ENCODE measurements around the gene CD93. TPM values are rescaled to one million over a fixed set of nuclear protein-coding genes. Genes with fewer than 3 reads are reported as not detected.

CD93 gene
- total and polyA plus RNA-seq, 2 donors, result 52.6 to 72.8 TPM

GRCh38 chr20:23047001-23047737 is 39.0 kb downstream of the CD93 start:
- H3K27ac ChIP-seq (ENCODE audit: low read depth), result no peak overlapping the region
- WGBS, result 55% methylated on average over 13 of the region's 13 CpGs
- no peak for DNase-seq (ENCODE audit: extremely low spot score)
- H3K36me3 ChIP-seq (ENCODE audit: insufficient read depth), result no peaks in the 10 kb centered on the region
- H3K4me3 ChIP-seq (ENCODE audit: low read depth, low read length), result peak overlapping the region; percentile 38
- H3K4me1 ChIP-seq (ENCODE audit: insufficient read depth), result no peaks in the 10 kb centered on the region

- no peak overlapping the region for H3K4me3 ChIP-seq (ENCODE audit: low read depth, low read length)
- DNase-seq (ENCODE audit: extremely low spot score), result no peak
- no peaks in the 10 kb centered on the region for H3K36me3 ChIP-seq (ENCODE audit: insufficient read depth)
- H3K27ac ChIP-seq (ENCODE audit: low read depth), result no peak overlapping the region
- H3K4me1 ChIP-seq (ENCODE audit: insufficient read depth), result no peaks in the 10 kb centered on the region
These were observed 39.7 kb downstream of the CD93 start for GRCh38 chr20:23046431-23046830.

GRCh38 chr20:23043376-23043775 is 42.7 kb downstream of the CD93 start:
- Histone ChIP-seq H3K4me1 (ENCODE audit: insufficient read depth) (no peaks in the 10 kb centered on the region), H3K4me3 (ENCODE audit: low read depth, low read length) (no peak overlapping the region), H3K27ac (ENCODE audit: low read depth) (no peak overlapping the region), H3K36me3 (ENCODE audit: insufficient read depth) (no peaks in the 10 kb centered on the region)
- 82% methylated on average over 6 of the region's 6 CpGs for WGBS
- no peak for DNase-seq (ENCODE audit: extremely low spot score)

- Histone ChIP-seq H3K36me3 (ENCODE audit: insufficient read depth) (no peaks in the 10 kb centered on the region), H3K4me1 (ENCODE audit: insufficient read depth) (no peaks in the 10 kb centered on the region), H3K27ac (ENCODE audit: low read depth) (no peak overlapping the region), H3K4me3 (ENCODE audit: low read depth, low read length) (no peak overlapping the region)
- 49% methylated on average over 3 of the region's 3 CpGs for WGBS
- no peak for DNase-seq (ENCODE audit: extremely low spot score)
These were observed 43.9 kb downstream of the CD93 start for GRCh38 chr20:23042270-23042669.

GRCh38 chr20:23039885-23040508 is 46.1 kb downstream of the CD93 start:
- DNase-seq (ENCODE audit: extremely low spot score), result no peak
- H3K4me3 ChIP-seq (ENCODE audit: low read depth, low read length), result no peak overlapping the region
- 73% methylated on average over 3 of the region's 3 CpGs for WGBS
- no peaks in the 10 kb centered on the region for H3K4me1 ChIP-seq (ENCODE audit: insufficient read depth)
- H3K27ac ChIP-seq (ENCODE audit: low read depth), result no peak overlapping the region
- H3K36me3 ChIP-seq (ENCODE audit: insufficient read depth), result no peaks in the 10 kb centered on the region

GRCh38 chr20:23039136-23039875 is 46.8 kb downstream of the CD93 start:
- Histone ChIP-seq H3K4me3 (ENCODE audit: low read depth, low read length) (no peak overlapping the region), H3K36me3 (ENCODE audit: insufficient read depth) (no peaks in the 10 kb centered on the region), H3K4me1 (ENCODE audit: insufficient read depth) (no peaks in the 10 kb centered on the region), H3K27ac (ENCODE audit: low read depth) (no peak overlapping the region)
- no peak for DNase-seq (ENCODE audit: extremely low spot score)
- WGBS, result 74% methylated on average over 5 of the region's 5 CpGs

- H3K4me1 ChIP-seq (ENCODE audit: insufficient read depth), result no peaks in the 10 kb centered on the region
- H3K4me3 ChIP-seq (ENCODE audit: low read depth, low read length), result no peak overlapping the region
- 21% methylated on average over 3 of the region's 3 CpGs for WGBS
- no peak for DNase-seq (ENCODE audit: extremely low spot score)
- H3K27ac ChIP-seq (ENCODE audit: low read depth), result no peak overlapping the region
- H3K36me3 ChIP-seq (ENCODE audit: insufficient read depth), result no peaks in the 10 kb centered on the region
These were observed 49.1 kb downstream of the CD93 start for GRCh38 chr20:23037017-23037481.

GRCh38 chr20:23036371-23036770 is 49.8 kb downstream of the CD93 start:
- Histone ChIP-seq H3K27ac (ENCODE audit: low read depth) (no peak overlapping the region), H3K4me3 (ENCODE audit: low read depth, low read length) (no peak overlapping the region), H3K4me1 (ENCODE audit: insufficient read depth) (no peaks in the 10 kb centered on the region), H3K36me3 (ENCODE audit: insufficient read depth) (no peaks in the 10 kb centered on the region)
- 96% methylated on average over 11 of the region's 11 CpGs for WGBS
- no peak for DNase-seq (ENCODE audit: extremely low spot score)

- 92% methylated on average over 41 of the region's 41 CpGs for WGBS
- no peaks in the 10 kb centered on the region for H3K4me1 ChIP-seq (ENCODE audit: insufficient read depth)
- DNase-seq (ENCODE audit: extremely low spot score), result no peak
- H3K36me3 ChIP-seq (ENCODE audit: insufficient read depth), result no peaks in the 10 kb centered on the region
- H3K4me3 ChIP-seq (ENCODE audit: low read depth, low read length), result no peak overlapping the region
- H3K27ac ChIP-seq (ENCODE audit: low read depth), result no peak overlapping the region
These were observed 50.4 kb downstream of the CD93 start for GRCh38 chr20:23035731-23036130.

- DNase-seq (ENCODE audit: extremely low spot score), result no peak
- H3K36me3 ChIP-seq (ENCODE audit: insufficient read depth), result no peaks in the 10 kb centered on the region
- H3K4me3 ChIP-seq (ENCODE audit: low read depth, low read length), result peak within 1 kb of the TSS; percentile 4
- no peaks in the 10 kb centered on the region for H3K4me1 ChIP-seq (ENCODE audit: insufficient read depth)
- whole genome bisulfite sequencing, result 17% methylated on average over 83 of the region's 83 CpGs
- no peak within 1 kb of the TSS for H3K27ac ChIP-seq (ENCODE audit: low read depth)
These were observed 51.1 kb downstream of the CD93 start, which contains the start of gene SSTR4 for GRCh38 chr20:23034721-23035671. SSTR4 (plus strand) TSS chr20:23035312; CDS start chr20:23035484, 172 bp downstream.

- Histone ChIP-seq H3K27ac (ENCODE audit: low read depth) (no peak overlapping the region), H3K36me3 (ENCODE audit: insufficient read depth) (no peaks in the 10 kb centered on the region), H3K4me3 (ENCODE audit: low read depth, low read length) (no peak overlapping the region), H3K4me1 (ENCODE audit: insufficient read depth) (no peaks in the 10 kb centered on the region)
- DNase-seq (ENCODE audit: extremely low spot score), result no peak
- WGBS, result 93% methylated on average over 4 of the region's 4 CpGs
These were observed 52.2 kb downstream of the CD93 start for GRCh38 chr20:23033918-23034317.

GRCh38 chr20:23032750-23033078 is 53.4 kb downstream of the CD93 start:
- Histone ChIP-seq H3K27ac (ENCODE audit: low read depth) (no peak overlapping the region), H3K4me1 (ENCODE audit: insufficient read depth) (no peaks in the 10 kb centered on the region), H3K36me3 (ENCODE audit: insufficient read depth) (no peaks in the 10 kb centered on the region), H3K4me3 (ENCODE audit: low read depth, low read length) (no peak overlapping the region)
- 75% methylated on average over 5 of the region's 5 CpGs for WGBS
- DNase-seq (ENCODE audit: extremely low spot score), result no peak

- no peak for DNase-seq (ENCODE audit: extremely low spot score)
These were observed 53.9 kb downstream of the CD93 start for GRCh38 chr20:23032056-23032749.

More at GRCh38 chr20:23032056-23032749, 53.9 kb downstream of the CD93 start:
- Histone ChIP-seq H3K4me3 (ENCODE audit: low read depth, low read length) (no peak overlapping the region), H3K27ac (ENCODE audit: low read depth) (no peak overlapping the region), H3K4me1 (ENCODE audit: insufficient read depth) (no peaks in the 10 kb centered on the region), H3K36me3 (ENCODE audit: insufficient read depth) (no peaks in the 10 kb centered on the region)
- 82% methylated on average over 6 of the region's 6 CpGs for WGBS

Measured in urinary bladder (tissue), 4 donors.